Right cardiac atrium (tissue), 5 donors: Measurements from ENCODE around the gene TLCD3B. TPM values are rescaled to one million over a fixed set of nuclear protein-coding genes. Genes with fewer than 3 reads are reported as not detected.

Experiments
- ATAC-seq, 2 donors: fragments of 200-7000 bp; cut with Tn5 transposase; one replicate each; pipeline versions ENCODE4 v1.8.0 to v1.9.1; 2020; ENCODE audit warnings: moderate library complexity in 2 of 2, mild to moderate bottlenecking in 1 of 2
- DNase-seq, 3 donors: peaks; one replicate each; pipeline ENCODE4 v3.0.0-alpha.2; 2020
- H3K27ac ChIP-seq: one replicate; pipeline ENCODE4 v1.5.1; 2013; ENCODE audit warnings: mild to moderate bottlenecking, low read length, control low read depth, moderate library complexity
- H3K27me3 ChIP-seq: one replicate; pipeline ENCODE4 v1.6.1; 2013; ENCODE audit not compliant: control insufficient read depth, insufficient read depth
- H3K4me1 ChIP-seq: one replicate; pipeline ENCODE4 v1.6.1; 2013; ENCODE audit warnings: low read length; ENCODE audit not compliant: control insufficient read depth, insufficient read depth
- H3K4me3 ChIP-seq: one replicate; pipeline ENCODE4 v1.5.1; 2013; ENCODE audit warnings: low read length, control low read depth
- H3K9me3 ChIP-seq: one replicate; pipeline ENCODE4 v1.6.1; 2013; ENCODE audit warnings: low read length; ENCODE audit not compliant: control insufficient read depth
- WGBS: extraction: QIAGEN DNeasy Blood & Tissue Kit; methylation state at CpG from one replicate; pipeline ENCODE4 v1.1.7; 2013; 5-methylcytosine and 5-hydroxymethylcytosine counted together
- intact Hi-C, 4 donors: fragments of 100-400 bp; cut with DNase I; formaldehyde crosslinking; loops; one replicate each; pipeline versions ENCODE4 v1.11.0 to v1.14.0; 2022 to 2023
- polyA plus RNA-seq: library from polyadenylated mRNA; stranded (reverse); fragments of 200-250 nt; gene quantifications from one replicate; pipeline ENCODE4 v1.2.3, GENCODE V29; 2013
- total RNA-seq, 4 donors: library from RNA; stranded (reverse); fragmentation: NEBNext Ultra II Directional; extraction: Animal tissue kit (Norgen Biotek cat#: 25700); gene quantifications; one replicate each; pipeline ENCODE4 v1.2.1, GENCODE V29; 2021
- donor health status: healthy with polysubstance abuse.
- donor health status: DM: no; HTN: yes; CAD: no.
- donor health status: DM: no; HTN: no; CAD: no.
- donor health status: DM: no; HTN: yes; CAD: no; lungs with severe emphysema.
- donor health status: DM: yes; HTN: yes; CAD: no.

Gene TLCD3B
- total and polyA plus RNA-seq, 5 donors: not detected

DNA sequence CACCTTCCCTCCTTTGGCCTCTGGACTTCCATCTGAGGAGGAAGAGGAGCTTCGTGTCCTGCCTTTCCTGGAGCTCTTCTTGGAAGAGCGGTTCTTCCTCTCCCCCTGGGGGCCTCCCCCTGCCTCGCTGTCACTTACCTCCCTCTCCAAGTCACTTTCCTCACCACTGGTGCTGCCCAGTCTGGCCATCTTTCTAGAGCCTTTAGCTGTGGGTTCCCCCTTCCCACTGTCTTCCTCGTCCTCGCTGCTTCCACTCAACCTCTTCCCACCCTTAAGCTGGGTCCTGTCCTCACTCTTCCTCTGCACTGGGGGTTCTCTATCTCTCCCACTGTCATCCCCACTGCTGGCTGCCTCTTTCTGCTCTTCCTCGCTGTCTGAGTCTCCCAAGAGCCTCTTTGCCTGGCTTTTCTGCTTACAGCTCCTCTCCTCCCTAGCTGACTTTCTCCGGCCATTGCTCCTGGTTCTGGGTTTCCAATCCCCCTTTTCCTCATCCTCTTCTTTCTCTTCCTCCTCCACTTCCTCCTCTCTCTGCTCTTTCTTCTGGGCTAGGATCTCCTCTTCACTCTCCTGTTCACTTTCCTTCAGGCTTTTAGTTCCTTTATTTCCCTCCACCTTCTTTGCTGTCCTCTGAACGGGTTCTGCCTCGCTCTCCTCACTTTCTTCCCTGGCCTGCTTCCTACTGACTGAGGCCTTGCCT lies 37.0 kb downstream of the TLCD3B start:
- H3K27ac ChIP-seq: no peak overlapping the region
- WGBS: 77% methylated on average over 9 of the region's 9 CpGs
- H3K9me3 ChIP-seq: no peaks in the 10 kb centered on the region
- intact Hi-C loops: loop anchor here in 1 of 4 donors (10.0 kb wide), 2 partner anchors 129 to 179 kb away; partner anchors contain the start of genes CDIPT, PAGR1 and PRRT2
- peaks cover 7% of the 10 kb centered on the region for H3K4me1 ChIP-seq
- ATAC-seq (no peak), DNase-seq (peak in 1 of 3 donors; percentile 28)
- no peak overlapping the region for H3K4me3 ChIP-seq
- no peaks in the 10 kb centered on the region for H3K27me3 ChIP-seq

- WGBS: 82% methylated on average over 25 of the region's 25 CpGs
- peak in 2 of 3 donors; percentile 35 to 41 for DNase-seq
- Histone ChIP-seq H3K4me3 (no peak overlapping the region), H3K27ac (no peak overlapping the region), H3K9me3 (no peaks in the 10 kb centered on the region), H3K27me3 (no peaks in the 10 kb centered on the region), H3K4me1 (peaks cover 7% of the 10 kb centered on the region)
- intact Hi-C loops: loop anchor here in 1 of 4 donors (10.0 kb wide), 2 partner anchors 129 to 179 kb away; partner anchors contain the start of genes CDIPT, PAGR1 and PRRT2
- no peak for ATAC-seq
Observed at GRCh38 chr16:29993191-29993902, 37.7 kb downstream of the TLCD3B start.

GRCh38 chr16:29992344-29992967 lies 38.6 kb downstream of the TLCD3B start:
- Histone ChIP-seq H3K4me1 (peaks cover 7% of the 10 kb centered on the region), H3K27ac (no peak overlapping the region), H3K27me3 (no peaks in the 10 kb centered on the region), H3K9me3 (no peaks in the 10 kb centered on the region), H3K4me3 (no peak overlapping the region)
- DNase-seq (peak in 2 of 3 donors; percentile 30 to 37), ATAC-seq (no peak)
- 53% methylated on average over 7 of the region's 7 CpGs for WGBS
- intact Hi-C loops: loop anchor here in 1 of 4 donors (10.0 kb wide), 2 partner anchors 128 to 178 kb away; partner anchors contain the start of genes CDIPT, PAGR1 and PRRT2

DNA sequence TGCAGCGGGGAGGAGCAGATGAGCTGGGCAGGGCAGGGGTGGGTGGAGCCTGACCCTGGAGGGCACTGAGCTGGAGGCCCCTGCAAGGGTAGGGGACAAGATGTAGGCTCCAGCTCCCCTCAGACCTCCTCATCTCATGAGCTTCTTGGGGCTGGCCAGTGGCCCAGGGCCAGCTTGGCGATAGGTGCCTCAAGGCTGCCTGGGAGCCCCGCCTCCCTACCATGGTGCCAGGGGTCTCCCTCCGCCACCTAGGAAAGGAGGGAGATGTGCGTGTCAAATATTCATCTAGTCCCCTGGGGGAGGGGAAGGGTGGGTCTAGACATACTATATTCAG lies 39.5 kb downstream of the TLCD3B start:
- ATAC-seq (no peak), DNase-seq (peak in 2 of 3 donors; percentile 47 to 56)
- intact Hi-C loops: loop anchor here in 1 of 4 donors (10.0 kb wide), 2 partner anchors 127 to 177 kb away; partner anchors contain the start of genes CDIPT, PAGR1 and PRRT2
- Histone ChIP-seq H3K4me1 (peaks cover 4% of the 10 kb centered on the region), H3K9me3 (no peaks in the 10 kb centered on the region), H3K27me3 (no peaks in the 10 kb centered on the region), H3K27ac (no peak overlapping the region), H3K4me3 (no peak overlapping the region)
- WGBS: 71% methylated on average over 5 of the region's 5 CpGs

GRCh38 chr16:29990883-29991570 lies 40.0 kb downstream of the TLCD3B start:
- Histone ChIP-seq H3K4me1 (peaks cover 4% of the 10 kb centered on the region), H3K9me3 (no peaks in the 10 kb centered on the region), H3K27ac (no peak overlapping the region), H3K4me3 (no peak overlapping the region), H3K27me3 (no peaks in the 10 kb centered on the region)
- intact Hi-C loops: loop anchor here in 1 of 4 donors (10.0 kb wide), 2 partner anchors 126 to 176 kb away; partner anchors contain the start of genes CDIPT, PAGR1 and PRRT2
- ATAC-seq (no peak), DNase-seq (peak in 2 of 3 donors; percentile 46 to 56)
- 91% methylated on average over 35 of the region's 35 CpGs for WGBS

DNA sequence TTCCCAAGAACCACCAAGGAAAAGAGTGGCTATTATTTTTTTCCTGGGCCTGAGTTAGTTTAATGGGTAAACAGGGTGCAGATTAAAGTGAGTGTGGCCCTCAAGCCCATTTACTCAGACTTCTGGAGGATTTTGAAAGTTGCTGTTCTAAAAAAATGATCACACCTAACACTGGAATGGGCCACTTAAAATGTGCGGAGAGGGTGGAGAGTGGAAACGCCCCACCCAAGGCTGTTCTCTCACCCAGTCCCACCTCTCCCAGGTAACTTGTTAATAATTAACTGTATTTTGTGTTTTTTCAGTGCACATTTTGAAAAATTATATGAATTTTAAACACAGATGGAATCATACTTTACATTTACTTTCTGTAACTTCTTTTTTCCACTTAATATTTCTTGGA lies 41.0 kb downstream of the TLCD3B start:
- H3K27ac ChIP-seq: no peak overlapping the region
- intact Hi-C loops: loop anchor here in 1 of 4 donors (10.0 kb wide), 2 partner anchors 125 to 175 kb away; partner anchors contain the start of genes CDIPT, PAGR1 and PRRT2
- DNase-seq: peak in 1 of 3 donors; percentile 1
- H3K4me1 ChIP-seq: peaks cover 4% of the 10 kb centered on the region
- no peaks in the 10 kb centered on the region for H3K27me3 ChIP-seq
- H3K4me3 ChIP-seq: no peak overlapping the region
- WGBS: 89% methylated on average over 2 of the region's 2 CpGs
- H3K9me3 ChIP-seq: no peaks in the 10 kb centered on the region
- ATAC-seq: no peak

- WGBS: 82% methylated on average over 23 of the region's 23 CpGs
- Histone ChIP-seq H3K9me3 (no peaks in the 10 kb centered on the region), H3K4me3 (no peak overlapping the region), H3K27ac (no peak overlapping the region), H3K27me3 (no peaks in the 10 kb centered on the region), H3K4me1 (no peaks in the 10 kb centered on the region)
- intact Hi-C loops: no loop called here
- DNase-seq: peak in 1 of 3 donors; percentile 30
- ATAC-seq: no peak
Observed at GRCh38 chr16:29989111-29989858, 41.8 kb downstream of the TLCD3B start.

DNA sequence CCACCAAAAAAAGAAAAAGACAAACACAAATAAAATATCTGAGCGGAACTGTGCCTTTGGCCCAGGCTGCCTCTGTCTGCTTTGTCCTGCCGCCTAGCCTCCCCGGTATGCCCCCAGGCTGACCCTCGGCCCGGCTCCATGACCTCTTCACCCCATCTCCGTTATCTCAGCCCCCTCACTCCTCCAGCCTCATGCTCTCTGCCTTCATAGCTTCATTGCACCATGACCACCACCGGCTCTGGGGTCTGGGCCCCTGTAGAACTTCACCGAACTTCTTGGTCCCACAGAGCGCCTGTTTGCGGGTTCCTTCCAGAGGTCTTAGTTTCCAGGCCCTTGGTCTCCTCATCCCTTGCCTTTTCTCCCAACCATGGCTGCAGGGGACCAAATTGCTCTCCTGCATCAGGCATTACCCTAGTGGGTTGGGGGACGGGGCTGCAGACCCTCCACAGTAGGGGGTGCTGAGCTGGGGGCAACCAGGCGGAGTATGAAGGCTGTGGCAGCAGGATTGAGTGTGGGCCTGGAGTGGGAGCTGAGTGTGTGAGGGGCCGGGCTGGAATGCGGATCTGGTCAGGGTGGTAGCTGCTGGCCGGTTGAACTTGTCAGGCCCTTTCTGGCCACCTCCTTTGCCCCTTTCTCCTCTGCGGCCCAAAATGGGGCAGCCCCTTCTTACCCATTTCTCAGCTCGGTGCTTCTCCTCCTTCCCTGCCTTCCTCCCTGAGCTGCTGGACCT lies 42.6 kb downstream of the TLCD3B start:
- H3K9me3 ChIP-seq: no peaks in the 10 kb centered on the region
- ATAC-seq: no peak
- no peak overlapping the region for H3K27ac ChIP-seq
- no peaks in the 10 kb centered on the region for H3K4me1 ChIP-seq
- H3K27me3 ChIP-seq: no peaks in the 10 kb centered on the region
- no peak overlapping the region for H3K4me3 ChIP-seq
- 82% methylated on average over 16 of the region's 17 CpGs for WGBS
- peak in 1 of 3 donors; percentile 27 for DNase-seq
- intact Hi-C loops: no loop called here

GRCh38 chr16:29987371-29988085 lies 43.5 kb downstream of the TLCD3B start:
- DNase-seq (peak in 2 of 3 donors; percentile 43 to 54), ATAC-seq (no peak)
- WGBS: 92% methylated on average over 35 of the region's 35 CpGs
- no peak overlapping the region for H3K27ac ChIP-seq
- no peaks in the 10 kb centered on the region for H3K27me3 ChIP-seq
- intact Hi-C loops: no loop called here
- H3K9me3 ChIP-seq: no peaks in the 10 kb centered on the region
- no peak overlapping the region for H3K4me3 ChIP-seq
- H3K4me1 ChIP-seq: no peaks in the 10 kb centered on the region
